ENCODE measurements around the gene INPP4A. TPM values are rescaled to one million over a fixed set of nuclear protein-coding genes. Genes with fewer than 3 reads are reported as not detected.

INPP4A gene
- total and polyA plus RNA-seq, 2 experiments from 2014 or later: 7.9 to 13.1 TPM

- H3K4me1 ChIP-seq (ENCODE audit: insufficient read depth): no peaks in the 10 kb centered on the region
- no peak for DNase-seq (ENCODE audit: low spot score)
Observed at GRCh38 chr2:98489971-98490962, 45.6 kb downstream of the INPP4A start.

GRCh38 chr2:98492441-98492840 is 47.8 kb downstream of the INPP4A start:
- no peak for DNase-seq (ENCODE audit: low spot score)
- TF ChIP-seq EZH2phosphoT487 (IDR thresholded peaks at IDR 0.05; ENCODE audit: low read depth, severe bottlenecking, unreplicated experiment) (no peak), CTCF (IDR thresholded peaks at IDR 0.05; ENCODE audit: poor library complexity) (no peak), EZH2 (IDR thresholded peaks at IDR 0.05; ENCODE audit: borderline replicate concordance) (no peak)
- Histone ChIP-seq H3K4me1 (ENCODE audit: insufficient read depth) (no peaks in the 10 kb centered on the region), H3K4me2 (no peak overlapping the region), H3K27ac (no peak overlapping the region), H3K4me3 (no peak overlapping the region), H2AFZ (no peak overlapping the region), H4K20me1 (ENCODE audit: insufficient read depth, poor library complexity, severe bottlenecking) (no peaks in the 10 kb centered on the region), H3K9me3 (ENCODE audit: low read depth) (no peaks in the 10 kb centered on the region), H3K27me3 (no peaks in the 10 kb centered on the region), H3K79me2 (peaks cover 17% of the 10 kb centered on the region), H3K36me3 (replicated peaks; ENCODE audit: insufficient read depth, low read depth) (no peaks in the 10 kb centered on the region), H3K9me2 (replicated peaks; ENCODE audit: insufficient read depth) (no peaks in the 10 kb centered on the region)
- WGBS (ENCODE audit: low lambda C conversion rate, missing lambda C conversion rate): 96% methylated on average over 3 of the region's 3 CpGs

More at GRCh38 chr2:98489971-98490962, 45.6 kb downstream of the INPP4A start:
- no peak overlapping the region for H3K4me3 ChIP-seq
- H4K20me1 ChIP-seq (ENCODE audit: insufficient read depth, poor library complexity, severe bottlenecking): no peaks in the 10 kb centered on the region
- H3K27me3 ChIP-seq: no peaks in the 10 kb centered on the region
- WGBS (ENCODE audit: low lambda C conversion rate, missing lambda C conversion rate): 88% methylated on average over 14 of the region's 14 CpGs
- no peaks in the 10 kb centered on the region for H3K9me2 ChIP-seq (replicated peaks; ENCODE audit: insufficient read depth)
- no peak for TF ChIP-seq EZH2phosphoT487 (IDR thresholded peaks at IDR 0.05; ENCODE audit: low read depth, severe bottlenecking, unreplicated experiment)
- TF ChIP-seq CTCF (IDR thresholded peaks at IDR 0.05; ENCODE audit: poor library complexity): no peak
- H3K79me2 ChIP-seq: peaks cover 34% of the 10 kb centered on the region
- no peak overlapping the region for H3K27ac ChIP-seq
- H3K36me3 ChIP-seq (replicated peaks; ENCODE audit: insufficient read depth, low read depth): no peaks in the 10 kb centered on the region
- H2AFZ ChIP-seq: no peak overlapping the region
- no peaks in the 10 kb centered on the region for H3K9me3 ChIP-seq (ENCODE audit: low read depth)
- no peak overlapping the region for H3K4me2 ChIP-seq

- H3K4me2 ChIP-seq: no peak overlapping the region
- H3K9me3 ChIP-seq (ENCODE audit: low read depth): no peaks in the 10 kb centered on the region
- peaks cover 7% of the 10 kb centered on the region for H3K79me2 ChIP-seq
- no peaks in the 10 kb centered on the region for H4K20me1 ChIP-seq (ENCODE audit: insufficient read depth, poor library complexity, severe bottlenecking)
- H3K4me1 ChIP-seq (ENCODE audit: insufficient read depth): no peaks in the 10 kb centered on the region
- H3K27me3 ChIP-seq: no peaks in the 10 kb centered on the region
- H2AFZ ChIP-seq: no peak overlapping the region
- H3K4me3 ChIP-seq: no peak overlapping the region
- H3K9me2 ChIP-seq (replicated peaks; ENCODE audit: insufficient read depth): no peaks in the 10 kb centered on the region
- no peak for TF ChIP-seq EZH2phosphoT487 (IDR thresholded peaks at IDR 0.05; ENCODE audit: low read depth, severe bottlenecking, unreplicated experiment)
- no peak for TF ChIP-seq CTCF (IDR thresholded peaks at IDR 0.05; ENCODE audit: poor library complexity)
- TF ChIP-seq EZH2 (IDR thresholded peaks at IDR 0.05; ENCODE audit: borderline replicate concordance): no peak
- H3K27ac ChIP-seq: no peak overlapping the region
- DNase-seq (ENCODE audit: low spot score): no peak
- H3K36me3 ChIP-seq (replicated peaks; ENCODE audit: insufficient read depth, low read depth): no peaks in the 10 kb centered on the region
Observed at GRCh38 chr2:98494699-98495098, 50.0 kb downstream of the INPP4A start.

Data from hepatocyte (in vitro differentiated cells).